GM12878 (cell line): ENCODE results near the gene CCM2. TPM values are rescaled to one million over a fixed set of nuclear protein-coding genes. Genes with fewer than 3 reads are reported as not detected.

Source experiments
- BCL11A ChIP-seq: IDR thresholded peaks from 2 replicates; pipeline ENCODE4 v1.6.1; 2011; ENCODE audit warnings: low read depth, low read length
- CBFB ChIP-seq: IDR thresholded peaks from 2 replicates; pipeline ENCODE4 v1.6.1; 2016; ENCODE audit warnings: antibody characterized with exemption, low read depth
- CBX5 ChIP-seq: sonication (generic); IDR thresholded peaks from 2 replicates; pipeline ENCODE4 v1.6.1; 2016; ENCODE audit warnings: low read depth, moderate library complexity, mild to moderate bottlenecking, inconsistent platforms
- CEBPZ ChIP-seq: fragments of 150-350 bp; IDR thresholded peaks from 2 replicates; pipeline ENCODE4 v1.6.1; 2016; ENCODE audit warnings: low read depth, low read length
- CHD2 ChIP-seq: IDR thresholded peaks from 2 replicates; pipeline ENCODE4 v1.6.1; 2011; ENCODE audit warnings: low read depth, low read length, improper control_type of control experiment, borderline replicate concordance
- CUX1 ChIP-seq: IDR thresholded peaks from 2 replicates; pipeline ENCODE4 v1.6.1; 2012; ENCODE audit warnings: improper control_type of control experiment, low read depth, low read length; ENCODE audit not compliant: insufficient replicate concordance
- HDAC6 ChIP-seq: fragments of 200-600 bp; sonication (generic); IDR thresholded peaks from one replicate; pipeline ENCODE4 v1.8.0; 2017; ENCODE audit warnings: antibody characterized with exemption; ENCODE audit not compliant: unreplicated experiment
- IKZF1 ChIP-seq: fragments of 450-650 bp; conservative IDR thresholded peaks from 2 replicates; pipeline ENCODE4 v1.6.1; 2017; ENCODE audit warnings: antibody characterized with exemption, mild to moderate bottlenecking
- MLLT1 ChIP-seq: fragments of 450-650 bp; IDR thresholded peaks from 2 replicates; pipeline ENCODE4 v1.6.1; 2016; ENCODE audit warnings: mild to moderate bottlenecking
- MXI1 ChIP-seq: fragments of 150-350 bp; IDR thresholded peaks from 2 replicates; pipeline ENCODE4 v1.6.1; 2011; ENCODE audit warnings: low read depth, mild to moderate bottlenecking, inconsistent platforms, low read length, improper control_type of control experiment
- PKNOX1 ChIP-seq: fragments of 450-650 bp; IDR thresholded peaks from 2 replicates; pipeline ENCODE4 v1.6.1; 2016; ENCODE audit warnings: mild to moderate bottlenecking
- TBL1XR1 ChIP-seq: IDR thresholded peaks from 2 replicates; pipeline ENCODE4 v1.6.1; 2012; ENCODE audit warnings: low read depth, low read length, improper control_type of control experiment
- TCF3 ChIP-seq: IDR thresholded peaks from 2 replicates; pipeline ENCODE4 v1.6.1; 2012; ENCODE audit warnings: low read depth, mild to moderate bottlenecking, low read length, borderline replicate concordance; ENCODE audit not compliant: insufficient read depth
- USF2 ChIP-seq: IDR thresholded peaks from 2 replicates; pipeline ENCODE4 v1.6.1; 2011; ENCODE audit warnings: low read depth, low read length, improper control_type of control experiment, borderline replicate concordance
- ZBED1 ChIP-seq: IDR thresholded peaks from 2 replicates; pipeline ENCODE4 v1.6.1; 2016; ENCODE audit warnings: borderline replicate concordance
- polyA plus RNA-seq, 11 experiments: library from polyadenylated mRNA; depleted of rRNA in 4 of 11; unstranded in 6 of 11; stranded (reverse) in 5 of 11; fragments of >200 nt; fragmentation: Nextera tagmentation in 4 of 11; fragmentation: Illumina TruSeq in 1 of 11; extraction: Ambion mirVana in 4 of 11; extraction: Trizol in 1 of 11; gene quantifications; 1 replicate in 1 of 11; 2 replicates in 10 of 11; pipeline versions ENCODE4 v1.2.1 to v1.2.3, GENCODE V29; 2011 to 2016; ENCODE audit warnings: inconsistent platforms in 2 of 11, missing spikeins in 2 of 11, low read depth in 1 of 11
- total RNA-seq, 4 experiments: library from RNA; depleted of rRNA in 3 of 4; stranded (reverse); fragments of >200 nt in 3 of 4; fragmentation: Illumina TruSeq in 1 of 4; extraction: Trizol in 1 of 4; gene quantifications; 2 replicates each; pipeline versions ENCODE4 v1.2.1 to v1.2.3, GENCODE V29; 2013 to 2021

Gene CCM2
- total and polyA plus RNA-seq, 10 of the 15 experiments (the other 5 are each of a cell fraction or from before 2014, with no cell fraction given) = 1.00 to 82.3 (median 48.7) TPM

- TF ChIP-seq CUX1 (no peak), HDAC6 (no peak), CEBPZ (no peak), ZBED1 (no peak), BCL11A (no peak), TCF3 (0 out of 2 replicates have a peak, but pooled peaks have one; percentile 28), MXI1 (peak; percentile 88; the same call in 1 of the 2 replicates), CHD2 (peak; percentile 95), IKZF1 (peak; percentile 61), MLLT1 (no peak; the same call in 1 of the 2 replicates), CBX5 (no peak), USF2 (no peak), CBFB (no peak), PKNOX1 (peak; percentile 91), TBL1XR1 (no peak)
Measured at GRCh38 chr7:44999245-45000092, 532 bp upstream of the CCM2 start (continued).
